ENCODE data around the gene HMCN1.

Gene HMCN1

GRCh38 chr1:186122837-186123236 lies 388.6 kb downstream of the HMCN1 start:
- no peak overlapping the region for H3K4me3 ChIP-seq (ENCODE audit: low read length)
- no peaks in the 10 kb centered on the region for H3K9me2 ChIP-seq (replicated peaks; ENCODE audit: control insufficient read depth, low read length)
- H3K4me1 ChIP-seq (ENCODE audit: control insufficient read depth, low read length), result no peaks in the 10 kb centered on the region
- TF ChIP-seq EZH2phosphoT487 (IDR thresholded peaks at IDR 0.05; ENCODE audit: borderline replicate concordance, low read length) (no peak), CTCF (IDR thresholded peaks at IDR 0.05; ENCODE audit: low read depth, low read length, poor library complexity, severe bottlenecking) (no peak)
- H3K27me3 ChIP-seq (ENCODE audit: control insufficient read depth, low read length), result no peaks in the 10 kb centered on the region
- no peak overlapping the region for H3K4me2 ChIP-seq (ENCODE audit: low read length)
- no peaks in the 10 kb centered on the region for H4K20me1 ChIP-seq (ENCODE audit: control insufficient read depth, insufficient read depth, low read depth, low read length)
- H3K79me2 ChIP-seq (ENCODE audit: control insufficient read depth, low read length), result no peaks in the 10 kb centered on the region
- H3K27ac ChIP-seq (ENCODE audit: low read depth, low read length), result no peak overlapping the region
- no peaks in the 10 kb centered on the region for H3K9me3 ChIP-seq (ENCODE audit: control insufficient read depth, insufficient read depth, low read length)
- no peaks in the 10 kb centered on the region for H3K36me3 ChIP-seq (ENCODE audit: control insufficient read depth, low read length)
- H3F3A ChIP-seq (ENCODE audit: control insufficient read depth, insufficient read depth), result no peaks in the 10 kb centered on the region

- H3K79me2 ChIP-seq (ENCODE audit: control insufficient read depth, low read length), result no peaks in the 10 kb centered on the region
- no peaks in the 10 kb centered on the region for H3F3A ChIP-seq (ENCODE audit: control insufficient read depth, insufficient read depth)
- no peaks in the 10 kb centered on the region for H3K4me1 ChIP-seq (ENCODE audit: control insufficient read depth, low read length)
- no peaks in the 10 kb centered on the region for H4K20me1 ChIP-seq (ENCODE audit: control insufficient read depth, insufficient read depth, low read depth, low read length)
- no peak overlapping the region for H3K4me2 ChIP-seq (ENCODE audit: low read length)
- no peaks in the 10 kb centered on the region for H3K9me3 ChIP-seq (ENCODE audit: control insufficient read depth, insufficient read depth, low read length)
- H3K36me3 ChIP-seq (ENCODE audit: control insufficient read depth, low read length), result no peaks in the 10 kb centered on the region
- TF ChIP-seq CTCF (IDR thresholded peaks at IDR 0.05; ENCODE audit: low read depth, low read length, poor library complexity, severe bottlenecking) (no peak), EZH2phosphoT487 (IDR thresholded peaks at IDR 0.05; ENCODE audit: borderline replicate concordance, low read length) (no peak)
- no peak overlapping the region for H3K4me3 ChIP-seq (ENCODE audit: low read length)
- no peaks in the 10 kb centered on the region for H3K27me3 ChIP-seq (ENCODE audit: control insufficient read depth, low read length)
- no peak overlapping the region for H3K27ac ChIP-seq (ENCODE audit: low read depth, low read length)
- H3K9me2 ChIP-seq (replicated peaks; ENCODE audit: control insufficient read depth, low read length), result no peaks in the 10 kb centered on the region
Observed at GRCh38 chr1:186125035-186125434, 390.8 kb downstream of the HMCN1 start.

GRCh38 chr1:186125511-186125910 lies 391.3 kb downstream of the HMCN1 start:
- TF ChIP-seq CTCF (IDR thresholded peaks at IDR 0.05; ENCODE audit: low read depth, low read length, poor library complexity, severe bottlenecking) (no peak), EZH2phosphoT487 (IDR thresholded peaks at IDR 0.05; ENCODE audit: borderline replicate concordance, low read length) (no peak)
- no peaks in the 10 kb centered on the region for H3K79me2 ChIP-seq (ENCODE audit: control insufficient read depth, low read length)
- H3K4me3 ChIP-seq (ENCODE audit: low read length), result no peak overlapping the region
- H4K20me1 ChIP-seq (ENCODE audit: control insufficient read depth, insufficient read depth, low read depth, low read length), result no peaks in the 10 kb centered on the region
- no peaks in the 10 kb centered on the region for H3K9me2 ChIP-seq (replicated peaks; ENCODE audit: control insufficient read depth, low read length)
- H3K4me1 ChIP-seq (ENCODE audit: control insufficient read depth, low read length), result no peaks in the 10 kb centered on the region
- H3K36me3 ChIP-seq (ENCODE audit: control insufficient read depth, low read length), result no peaks in the 10 kb centered on the region
- no peak overlapping the region for H3K27ac ChIP-seq (ENCODE audit: low read depth, low read length)
- H3K9me3 ChIP-seq (ENCODE audit: control insufficient read depth, insufficient read depth, low read length), result no peaks in the 10 kb centered on the region
- no peaks in the 10 kb centered on the region for H3F3A ChIP-seq (ENCODE audit: control insufficient read depth, insufficient read depth)
- no peak overlapping the region for H3K4me2 ChIP-seq (ENCODE audit: low read length)
- H3K27me3 ChIP-seq (ENCODE audit: control insufficient read depth, low read length), result no peaks in the 10 kb centered on the region

- Histone ChIP-seq H3K4me2 (ENCODE audit: low read length) (no peak overlapping the region), H3K4me1 (ENCODE audit: control insufficient read depth, low read length) (no peaks in the 10 kb centered on the region), H4K20me1 (ENCODE audit: control insufficient read depth, insufficient read depth, low read depth, low read length) (no peaks in the 10 kb centered on the region), H3K4me3 (ENCODE audit: low read length) (no peak overlapping the region), H3F3A (ENCODE audit: control insufficient read depth, insufficient read depth) (no peaks in the 10 kb centered on the region), H3K79me2 (ENCODE audit: control insufficient read depth, low read length) (no peaks in the 10 kb centered on the region), H3K27me3 (ENCODE audit: control insufficient read depth, low read length) (no peaks in the 10 kb centered on the region), H3K36me3 (ENCODE audit: control insufficient read depth, low read length) (no peaks in the 10 kb centered on the region), H3K9me2 (replicated peaks; ENCODE audit: control insufficient read depth, low read length) (no peaks in the 10 kb centered on the region), H3K9me3 (ENCODE audit: control insufficient read depth, insufficient read depth, low read length) (no peaks in the 10 kb centered on the region), H3K27ac (ENCODE audit: low read depth, low read length) (no peak overlapping the region)
- TF ChIP-seq EZH2phosphoT487 (IDR thresholded peaks at IDR 0.05; ENCODE audit: borderline replicate concordance, low read length) (no peak), CTCF (IDR thresholded peaks at IDR 0.05; ENCODE audit: low read depth, low read length, poor library complexity, severe bottlenecking) (no peak)
Observed at GRCh38 chr1:186129758-186130157, 395.6 kb downstream of the HMCN1 start.

Measured in DOHH2 (cell line).